Lower lobe of right lung (tissue), 2 donors: ENCODE data around the gene GCNT1. TPM values are rescaled to one million over a fixed set of nuclear protein-coding genes. Genes with fewer than 3 reads are reported as not detected.
A peak's percentile ranks its signal among the peaks of the same experiment; 100 is the strongest.

Experiments used
- ATAC-seq, 2 donors: fragments of 200-7000 bp; cut with Tn5 transposase; one replicate each; pipeline ENCODE4 v1.9.1; 2020 to 2022; ENCODE audit warnings: mild to moderate bottlenecking in 2 of 2, moderate library complexity in 2 of 2
- DNase-seq: peaks from one replicate; pipeline ENCODE4 v3.0.0-alpha.2; 2020
- H3K27ac ChIP-seq: fragments of 200-600 bp; one replicate; pipeline ENCODE4 v1.8.0; 2022
- H3K27me3 ChIP-seq: fragments of 200-600 bp; one replicate; pipeline ENCODE4 v1.8.0; 2022; ENCODE audit warnings: low read depth
- H3K36me3 ChIP-seq: fragments of 200-600 bp; one replicate; pipeline ENCODE4 v1.8.0; 2022; ENCODE audit warnings: mild to moderate bottlenecking
- H3K4me1 ChIP-seq: fragments of 200-600 bp; one replicate; pipeline ENCODE4 v1.8.0; 2022
- H3K4me3 ChIP-seq: fragments of 200-600 bp; one replicate; pipeline ENCODE4 v1.8.0; 2022; ENCODE audit warnings: mild to moderate bottlenecking
- H3K9me3 ChIP-seq: fragments of 200-600 bp; one replicate; pipeline ENCODE4 v1.8.0; 2022
- CTCF ChIP-seq: fragments of 200-600 bp; IDR thresholded peaks from one replicate; pipeline ENCODE4 v1.8.0; 2022; ENCODE audit warnings: antibody characterized with exemption, mild to moderate bottlenecking
- intact Hi-C: fragments of 100-400 bp; cut with DNase I; formaldehyde crosslinking; loops from one replicate; pipeline ENCODE4 v1.11.0; 2022
- total RNA-seq: library from RNA; stranded (reverse); fragmentation: NEBNext Ultra II Directional; extraction: Animal tissue kit (Norgen Biotek cat#: 25700); gene quantifications from one replicate; pipeline ENCODE4 v1.2.1, GENCODE V29; 2021
- donor health status: DM: no; HTN: yes; CAD: no; lungs with severe emphysema.

The GCNT1 gene
- total RNA-seq, 1 donor from 2014 or later, result 14.4 TPM

- H3K9me3 ChIP-seq, result no peaks in the 10 kb centered on the region
- no peaks in the 10 kb centered on the region for H3K27me3 ChIP-seq
- intact Hi-C loops, result no loop called here
- no peak overlapping the region for H3K4me3 ChIP-seq
- no peaks in the 10 kb centered on the region for H3K4me1 ChIP-seq
- H3K36me3 ChIP-seq, result no peaks in the 10 kb centered on the region
- no peak overlapping the region for H3K27ac ChIP-seq
- no peak for DNase-seq
- no peak for TF ChIP-seq CTCF
- ATAC-seq, result no peak
Measured at GRCh38 chr9:76534026-76534425, 75.0 kb downstream of the GCNT1 start.

- H3K27ac ChIP-seq, result no peak overlapping the region
- H3K9me3 ChIP-seq, result no peaks in the 10 kb centered on the region
- intact Hi-C loops, result no loop called here
- no peaks in the 10 kb centered on the region for H3K27me3 ChIP-seq
- H3K36me3 ChIP-seq, result no peaks in the 10 kb centered on the region
- DNase-seq, result no peak
- H3K4me1 ChIP-seq, result no peaks in the 10 kb centered on the region
- H3K4me3 ChIP-seq, result no peak overlapping the region
- no peak for TF ChIP-seq CTCF
- ATAC-seq, result peak in 1 of 2 donors; percentile 11
Measured at GRCh38 chr9:76537150-76537646, 78.2 kb downstream of the GCNT1 start.

GRCh38 chr9:76539180-76539579, 80.2 kb downstream of the GCNT1 start:
- Histone ChIP-seq H3K4me3 (no peak overlapping the region), H3K36me3 (no peaks in the 10 kb centered on the region), H3K9me3 (no peaks in the 10 kb centered on the region), H3K27ac (no peak overlapping the region), H3K4me1 (no peaks in the 10 kb centered on the region), H3K27me3 (no peaks in the 10 kb centered on the region)
- intact Hi-C loops, result no loop called here
- TF ChIP-seq CTCF, result no peak
- DNase-seq, result no peak
- ATAC-seq, result no peak

- DNase-seq (no peak), ATAC-seq (no peak)
- Histone ChIP-seq H3K27me3 (no peaks in the 10 kb centered on the region), H3K4me1 (no peaks in the 10 kb centered on the region), H3K27ac (no peak overlapping the region), H3K4me3 (no peak overlapping the region), H3K36me3 (no peaks in the 10 kb centered on the region), H3K9me3 (no peaks in the 10 kb centered on the region)
- no peak for TF ChIP-seq CTCF
- intact Hi-C loops, result no loop called here
Measured at GRCh38 chr9:76542360-76542759, 83.4 kb downstream of the GCNT1 start.

GRCh38 chr9:76545191-76545590, 86.2 kb downstream of the GCNT1 start:
- no peaks in the 10 kb centered on the region for H3K9me3 ChIP-seq
- ATAC-seq, result no peak
- no peak overlapping the region for H3K4me3 ChIP-seq
- no peaks in the 10 kb centered on the region for H3K36me3 ChIP-seq
- H3K27ac ChIP-seq, result no peak overlapping the region
- H3K4me1 ChIP-seq, result no peaks in the 10 kb centered on the region
- no peak for DNase-seq
- no peak for TF ChIP-seq CTCF
- H3K27me3 ChIP-seq, result no peaks in the 10 kb centered on the region
- intact Hi-C loops, result no loop called here

GRCh38 chr9:76552181-76552580, 93.2 kb downstream of the GCNT1 start:
- H3K27me3 ChIP-seq, result no peaks in the 10 kb centered on the region
- no peaks in the 10 kb centered on the region for H3K9me3 ChIP-seq
- no peak for TF ChIP-seq CTCF
- no peak overlapping the region for H3K27ac ChIP-seq
- no peaks in the 10 kb centered on the region for H3K4me1 ChIP-seq
- intact Hi-C loops, result no loop called here
- no peak overlapping the region for H3K4me3 ChIP-seq
- ATAC-seq (no peak), DNase-seq (no peak)
- no peaks in the 10 kb centered on the region for H3K36me3 ChIP-seq
